ENCODE results near the gene SEC14L3.

Gene SEC14L3

DNA sequence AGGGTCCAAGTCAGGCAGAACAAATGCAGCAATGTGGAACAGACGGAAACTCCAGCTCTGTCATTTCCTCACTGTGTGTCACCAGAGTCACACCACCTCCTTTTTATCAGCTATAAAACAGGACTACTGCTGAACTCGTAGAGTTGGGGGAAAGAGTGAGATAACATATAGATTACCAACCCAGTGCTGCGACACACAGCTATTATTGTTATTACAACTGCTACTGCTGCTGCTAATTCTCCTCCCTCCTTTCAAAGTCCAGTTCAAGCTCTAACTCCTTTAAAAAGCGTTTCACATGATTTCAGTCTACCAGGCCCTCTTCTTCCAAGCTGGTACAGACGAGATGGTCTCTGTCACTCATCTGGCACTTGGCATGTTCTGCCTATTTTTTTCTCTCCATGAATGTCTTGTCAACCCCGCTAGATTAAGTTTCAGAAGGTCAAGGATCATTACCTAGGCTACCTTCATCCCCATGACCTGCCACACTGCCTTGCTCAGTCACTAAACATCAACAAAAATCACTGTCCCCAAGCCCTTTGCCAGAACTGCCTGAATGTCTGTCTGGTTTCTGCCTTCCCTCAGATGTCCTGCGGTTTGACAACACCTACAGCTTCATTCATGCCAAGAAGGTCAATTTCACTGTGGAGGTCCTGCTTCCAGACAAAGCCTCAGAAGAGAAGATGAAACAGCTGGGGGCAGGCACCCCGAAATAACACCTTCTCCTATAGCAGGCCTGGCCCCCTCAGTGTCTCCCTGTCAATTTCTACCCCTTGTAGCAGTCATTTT lies 49.9 kb downstream of the SEC14L3 start:
- no peak for DNase-seq

DNA sequence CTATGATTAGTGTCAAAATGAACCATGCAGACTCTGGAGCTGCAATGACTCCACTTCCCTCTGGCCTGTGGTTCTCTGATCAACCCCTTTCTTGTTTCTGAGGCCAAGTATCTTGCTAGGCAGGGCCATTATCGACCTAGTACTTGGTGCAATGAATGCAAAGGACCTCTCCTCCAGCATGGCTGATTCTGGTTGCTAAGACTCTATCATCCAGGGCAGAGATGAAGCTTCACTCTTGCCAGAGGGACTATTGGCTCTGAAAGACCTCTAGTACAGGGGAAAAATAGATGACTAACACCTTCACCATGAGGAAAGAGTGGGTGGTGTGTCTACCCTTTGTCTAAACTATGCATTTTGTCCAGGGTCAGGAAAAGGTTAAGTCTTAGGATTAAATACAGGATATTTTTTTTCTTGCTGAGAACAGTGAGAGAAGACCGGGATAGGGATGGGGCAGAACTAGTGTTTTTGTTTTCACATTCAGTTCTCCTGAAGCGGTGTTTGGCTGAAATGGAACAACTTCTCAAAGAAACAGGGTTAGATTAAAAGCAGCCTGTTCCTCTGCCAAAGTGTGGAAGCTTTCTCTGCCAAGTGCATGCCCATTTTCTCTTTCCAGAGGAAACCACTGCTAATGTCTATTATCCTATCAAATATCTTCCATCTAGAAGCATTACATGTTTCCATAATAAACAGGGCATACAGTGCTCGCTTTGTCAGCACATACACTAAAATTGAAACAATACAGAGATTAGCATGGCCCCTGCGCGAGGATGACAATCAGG lies 51.3 kb downstream of the SEC14L3 start:
- DNase-seq, result no peak

GRCh38 chr22:30416837-30417236 lies 55.0 kb downstream of the SEC14L3 start:
- DNase-seq, result no peak

DNA sequence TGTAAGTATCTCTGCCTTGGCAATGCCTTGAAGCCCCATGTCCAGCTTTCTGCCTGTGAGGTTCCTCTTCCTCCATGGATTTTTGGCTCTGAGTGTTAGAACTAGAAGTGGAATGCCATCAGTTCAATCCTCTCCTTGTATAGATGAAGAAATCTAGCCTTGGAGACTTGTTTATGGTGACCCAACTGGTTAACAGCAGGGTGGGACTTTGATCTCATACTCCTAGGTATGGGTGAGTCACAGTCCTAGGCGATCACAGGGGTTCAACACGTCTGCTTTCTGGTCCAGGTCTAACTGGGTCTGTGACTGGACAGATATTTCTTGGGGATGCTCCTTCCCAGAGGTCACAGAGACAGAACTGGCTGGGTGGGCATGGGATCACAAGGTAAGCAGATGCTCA lies 55.4 kb downstream of the SEC14L3 start:
- no peak for DNase-seq

GRCh38 chr22:30414525-30415047 lies 57.2 kb downstream of the SEC14L3 start:
- no peak for DNase-seq

DNA sequence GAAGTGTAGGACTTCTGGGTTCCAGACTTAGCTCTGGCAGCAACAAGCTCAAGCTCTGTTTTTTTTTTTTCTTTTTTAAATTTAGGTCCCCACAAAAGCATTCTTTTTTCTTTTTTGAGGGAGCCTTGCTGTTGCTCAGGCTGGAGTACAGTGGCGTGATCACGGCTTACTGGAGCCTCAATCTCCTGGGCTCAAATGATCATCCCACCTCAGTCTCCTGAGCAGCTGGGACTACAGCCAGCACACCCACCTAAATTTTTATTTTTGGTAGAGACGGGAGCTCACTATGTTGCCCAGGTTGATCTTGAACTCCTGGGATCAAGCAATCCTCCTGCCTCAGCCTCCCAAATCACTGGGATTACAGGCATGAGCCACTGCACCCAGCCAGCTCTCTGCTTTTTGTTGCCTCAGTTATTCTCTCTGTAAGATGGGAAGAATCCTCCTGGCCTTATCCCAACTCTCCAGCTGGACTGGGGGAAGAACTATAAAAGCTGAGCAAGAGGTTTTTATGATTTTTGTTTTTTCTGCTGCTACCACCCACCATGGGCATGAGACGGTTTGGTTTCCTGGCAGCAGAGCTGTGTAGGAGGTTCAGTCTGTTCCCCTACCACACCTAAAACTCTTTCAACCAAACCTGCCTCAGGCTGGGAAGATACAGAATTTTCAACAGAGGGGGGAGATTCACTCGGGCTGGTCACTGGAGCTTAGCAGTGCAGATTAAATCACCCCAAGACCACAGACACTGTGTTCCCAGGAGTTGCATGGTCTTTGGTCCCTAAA lies 57.9 kb downstream of the SEC14L3 start:
- DNase-seq, result no peak

- DNase-seq, result no peak
These were observed 58.8 kb downstream of the SEC14L3 start for GRCh38 chr22:30413001-30413400.

DNA sequence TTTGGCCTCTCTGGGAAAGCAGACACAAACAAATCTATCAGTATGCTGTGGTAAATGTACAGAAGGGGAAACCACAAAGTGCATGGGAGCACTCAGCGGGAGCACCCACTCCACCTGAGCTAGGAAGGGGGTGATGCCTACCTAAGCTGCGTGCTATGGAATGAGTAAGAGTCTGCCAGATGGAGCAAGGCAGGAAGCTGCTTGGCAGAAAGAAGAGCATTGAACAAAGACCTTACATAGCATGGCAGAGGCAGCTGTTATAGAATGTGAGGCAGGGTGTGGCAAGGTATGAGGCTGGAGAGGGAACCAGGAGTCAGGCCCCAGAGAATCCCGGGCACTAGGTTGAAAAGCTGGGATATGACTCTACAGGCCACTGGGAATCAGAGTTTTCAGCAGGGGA lies 60.0 kb downstream of the SEC14L3 start:
- no peak for DNase-seq
